ENCODE measurements around the gene ENAM.
A peak's percentile ranks its signal among the peaks of the same experiment; 100 is the strongest.
"Not testable (repeated sequence)": the region's sequence is repeated elsewhere in the genome, so short reads cannot be mapped to it uniquely, and the experiment has no call there.

ENAM gene

DNA sequence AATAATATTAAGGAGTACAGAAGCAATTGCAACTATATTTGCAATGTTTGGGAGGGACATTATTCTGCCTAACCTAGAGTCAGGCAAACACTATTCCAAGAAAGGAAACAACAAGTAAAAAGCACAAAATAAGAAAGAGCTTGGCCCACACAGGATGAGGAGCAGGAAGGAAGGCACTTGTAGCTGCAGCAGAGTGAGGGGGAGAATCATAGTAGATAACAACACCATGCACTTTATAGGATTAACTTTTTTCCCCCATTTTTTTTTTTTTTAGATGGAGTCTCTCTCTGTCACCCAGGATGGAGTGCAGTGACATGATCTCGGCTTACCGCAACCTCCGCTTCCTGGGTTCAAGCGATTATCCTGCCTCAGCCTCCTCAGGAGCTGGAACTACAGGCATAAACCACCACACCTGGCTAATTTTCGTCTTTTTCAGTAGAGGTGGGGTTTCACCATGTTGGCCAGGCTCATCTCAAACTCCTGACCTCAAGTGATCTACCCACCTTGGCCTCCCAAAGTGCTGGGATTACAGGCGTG is 48.1 kb downstream of the ENAM start:
- no peaks in the 10 kb centered on the region for H3K9me3 ChIP-seq (ENCODE audit: control insufficient read depth, insufficient read depth, low read length)
- WGBS (ENCODE audit: insufficient coverage, insufficient read length): no CpG with 5 or more reads among the region's 6 CpGs
- H3K36me3 ChIP-seq (ENCODE audit: control insufficient read depth, insufficient read depth, low read length): no peaks in the 10 kb centered on the region
- no peaks in the 10 kb centered on the region for H3K27me3 ChIP-seq (ENCODE audit: control insufficient read depth, insufficient read depth, low read length)
- no peak overlapping the region for H3K27ac ChIP-seq (ENCODE audit: low read length)
- H3K4me1 ChIP-seq (ENCODE audit: control insufficient read depth, insufficient read depth, low read length): no peaks in the 10 kb centered on the region
- H3K4me3 ChIP-seq (ENCODE audit: low read length): no peak overlapping the region
- no peak for DNase-seq (ENCODE audit: low read depth, low spot score)

DNA sequence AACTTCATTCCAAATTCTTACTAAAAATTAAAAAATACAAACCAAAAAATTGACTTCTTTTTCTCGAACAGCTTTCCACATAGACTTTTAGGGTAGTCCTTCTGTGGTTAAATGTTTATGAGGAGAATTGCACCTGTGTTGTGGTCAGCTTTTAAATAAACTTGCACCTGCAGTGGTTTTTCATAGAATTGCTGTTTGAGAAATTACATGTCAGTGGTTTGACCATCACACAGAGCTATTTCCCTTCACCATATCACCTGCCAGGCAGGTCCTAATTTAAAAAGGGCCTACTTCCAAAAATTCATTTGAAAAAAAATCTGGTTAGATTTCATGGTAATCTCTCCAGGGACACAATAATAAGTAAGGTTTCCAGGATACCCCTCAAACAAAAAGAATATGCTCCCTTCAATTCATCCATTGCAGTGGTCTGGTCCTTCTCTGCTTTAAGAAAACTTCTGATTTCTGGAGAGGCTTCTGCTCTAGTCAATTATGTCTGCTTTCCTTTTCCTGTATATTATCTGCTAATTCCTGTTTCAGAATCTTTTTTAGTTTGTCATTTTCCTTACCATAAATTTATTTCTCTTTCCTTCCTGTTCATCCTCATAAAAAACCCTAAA is 49.9 kb downstream of the ENAM start:
- H3K4me1 ChIP-seq (ENCODE audit: control insufficient read depth, insufficient read depth, low read length): no peaks in the 10 kb centered on the region
- WGBS (ENCODE audit: insufficient coverage, insufficient read length): 100% methylated on average over 1 of the region's 1 CpG
- H3K27me3 ChIP-seq (ENCODE audit: control insufficient read depth, insufficient read depth, low read length): no peaks in the 10 kb centered on the region
- H3K4me3 ChIP-seq (ENCODE audit: low read length): no peak overlapping the region
- H3K9me3 ChIP-seq (ENCODE audit: control insufficient read depth, insufficient read depth, low read length): no peaks in the 10 kb centered on the region
- no peaks in the 10 kb centered on the region for H3K36me3 ChIP-seq (ENCODE audit: control insufficient read depth, insufficient read depth, low read length)
- DNase-seq (ENCODE audit: low read depth, low spot score): no peak
- no peak overlapping the region for H3K27ac ChIP-seq (ENCODE audit: low read length)

DNA sequence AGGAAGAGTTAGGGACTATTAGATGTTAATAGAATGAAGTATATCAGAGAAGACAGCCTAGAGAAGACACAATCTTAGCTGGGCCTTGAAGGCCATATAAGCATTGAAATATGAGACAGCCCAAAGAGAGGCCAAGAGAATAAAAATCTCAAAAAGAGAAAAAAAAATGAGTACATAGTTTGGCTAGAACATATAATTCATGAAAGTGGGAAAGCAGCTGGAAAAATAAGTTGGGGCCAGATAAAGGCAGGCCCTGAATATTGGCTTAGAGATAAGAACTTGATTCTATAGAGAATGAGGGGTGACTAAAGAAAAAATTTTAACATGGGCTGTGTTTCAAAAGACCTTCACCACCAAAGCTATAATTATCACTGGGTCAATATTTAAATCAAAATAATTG is 52.4 kb downstream of the ENAM start:
- Histone ChIP-seq H3K27ac (ENCODE audit: low read length) (no peak overlapping the region), H3K36me3 (ENCODE audit: control insufficient read depth, insufficient read depth, low read length) (no peaks in the 10 kb centered on the region), H3K4me1 (ENCODE audit: control insufficient read depth, insufficient read depth, low read length) (no peaks in the 10 kb centered on the region)

DNA sequence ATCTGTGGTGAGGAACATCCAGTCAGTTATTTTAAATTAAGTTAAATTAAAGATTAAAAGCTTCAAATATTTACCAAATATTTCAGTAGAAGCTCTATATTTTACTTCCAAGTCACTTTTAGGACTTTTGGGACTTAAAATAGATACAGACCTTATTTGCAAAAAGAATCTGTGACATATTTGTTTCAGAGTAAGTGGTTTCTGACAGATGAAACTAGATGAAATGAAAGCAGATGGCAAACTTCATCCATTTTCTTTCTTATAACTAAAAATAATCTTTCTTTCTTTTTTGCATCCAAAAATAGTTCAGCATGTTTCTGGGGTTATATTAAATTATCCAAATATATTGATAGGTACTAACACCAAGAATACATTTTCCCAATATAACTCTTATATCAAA is 53.2 kb downstream of the ENAM start:
- Histone ChIP-seq H3K4me1 (ENCODE audit: control insufficient read depth, insufficient read depth, low read length) (no peaks in the 10 kb centered on the region), H3K36me3 (ENCODE audit: control insufficient read depth, insufficient read depth, low read length) (no peaks in the 10 kb centered on the region), H3K9me3 (ENCODE audit: control insufficient read depth, insufficient read depth, low read length) (no peaks in the 10 kb centered on the region), H3K27ac (ENCODE audit: low read length) (no peak overlapping the region), H3K4me3 (ENCODE audit: low read length) (no peak overlapping the region), H3K27me3 (ENCODE audit: control insufficient read depth, insufficient read depth, low read length) (no peaks in the 10 kb centered on the region)
- no peak for DNase-seq (ENCODE audit: low read depth, low spot score)

More for the DNA sequence above, 52.4 kb downstream of the ENAM start:
- H3K4me3 ChIP-seq (ENCODE audit: low read length): no peak overlapping the region
- H3K27me3 ChIP-seq (ENCODE audit: control insufficient read depth, insufficient read depth, low read length): no peaks in the 10 kb centered on the region
- no peaks in the 10 kb centered on the region for H3K9me3 ChIP-seq (ENCODE audit: control insufficient read depth, insufficient read depth, low read length)
- DNase-seq (ENCODE audit: low read depth, low spot score): no peak

DNA sequence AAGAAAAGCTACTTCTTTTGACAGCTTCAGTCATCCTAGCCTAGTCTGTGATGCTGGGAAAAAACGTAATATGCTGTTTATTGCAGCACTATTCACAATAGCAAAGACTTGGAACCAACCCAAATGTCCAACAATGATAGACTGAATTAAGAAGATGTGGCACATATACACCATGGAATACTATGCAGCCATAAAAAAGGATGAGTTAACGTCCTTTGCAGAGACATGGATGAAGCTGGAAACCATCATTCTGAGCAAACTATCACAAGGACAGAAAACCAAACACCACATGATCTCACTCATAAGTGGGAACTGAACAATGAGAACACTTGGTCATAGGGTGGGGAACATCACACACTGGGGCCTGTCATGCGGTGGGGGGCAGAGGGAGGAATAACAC is 53.6 kb downstream of the ENAM start:
- not testable (repeated sequence) for H3K27me3 ChIP-seq (ENCODE audit: control insufficient read depth, insufficient read depth, low read length); H3K4me3 ChIP-seq (ENCODE audit: low read length); H3K36me3 ChIP-seq (ENCODE audit: control insufficient read depth, insufficient read depth, low read length); H3K27ac ChIP-seq (ENCODE audit: low read length); H3K9me3 ChIP-seq (ENCODE audit: control insufficient read depth, insufficient read depth, low read length); DNase-seq (ENCODE audit: low read depth, low spot score); H3K4me1 ChIP-seq (ENCODE audit: control insufficient read depth, insufficient read depth, low read length)
- WGBS (ENCODE audit: insufficient coverage, insufficient read length): no CpG with 5 or more reads among the region's 3 CpGs

DNA sequence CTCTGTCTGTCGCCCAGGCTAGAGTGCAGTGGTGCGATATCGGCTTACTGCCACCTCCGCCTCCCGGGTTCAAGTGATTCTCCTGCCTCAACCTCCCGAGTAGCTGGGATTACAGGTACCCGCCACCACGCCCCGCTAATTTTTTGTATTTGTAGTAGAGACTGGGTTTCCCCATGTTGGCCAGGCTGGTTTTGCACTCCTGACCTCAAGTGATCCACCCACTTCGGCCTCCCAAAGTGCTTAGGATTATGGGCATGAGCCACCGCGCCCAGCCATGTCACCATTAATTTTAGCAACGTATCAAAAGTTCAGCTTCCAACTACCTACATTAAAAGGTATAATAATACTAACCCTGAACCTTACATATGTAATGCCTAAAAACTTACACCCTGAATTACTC is 58.8 kb downstream of the ENAM start:
- Histone ChIP-seq H3K27me3 (ENCODE audit: control insufficient read depth, insufficient read depth, low read length) (no peaks in the 10 kb centered on the region), H3K4me1 (ENCODE audit: control insufficient read depth, insufficient read depth, low read length) (no peaks in the 10 kb centered on the region), H3K27ac (ENCODE audit: low read length) (no peak overlapping the region), H3K4me3 (ENCODE audit: low read length) (peak overlapping the region; percentile 73; the same call in 1 of the 2 replicates), H3K9me3 (ENCODE audit: control insufficient read depth, insufficient read depth, low read length) (no peaks in the 10 kb centered on the region), H3K36me3 (ENCODE audit: control insufficient read depth, insufficient read depth, low read length) (no peaks in the 10 kb centered on the region)
- DNase-seq (ENCODE audit: low read depth, low spot score): no peak
- no CpG with 5 or more reads among the region's 13 CpGs for WGBS (ENCODE audit: insufficient coverage, insufficient read length)

DNA sequence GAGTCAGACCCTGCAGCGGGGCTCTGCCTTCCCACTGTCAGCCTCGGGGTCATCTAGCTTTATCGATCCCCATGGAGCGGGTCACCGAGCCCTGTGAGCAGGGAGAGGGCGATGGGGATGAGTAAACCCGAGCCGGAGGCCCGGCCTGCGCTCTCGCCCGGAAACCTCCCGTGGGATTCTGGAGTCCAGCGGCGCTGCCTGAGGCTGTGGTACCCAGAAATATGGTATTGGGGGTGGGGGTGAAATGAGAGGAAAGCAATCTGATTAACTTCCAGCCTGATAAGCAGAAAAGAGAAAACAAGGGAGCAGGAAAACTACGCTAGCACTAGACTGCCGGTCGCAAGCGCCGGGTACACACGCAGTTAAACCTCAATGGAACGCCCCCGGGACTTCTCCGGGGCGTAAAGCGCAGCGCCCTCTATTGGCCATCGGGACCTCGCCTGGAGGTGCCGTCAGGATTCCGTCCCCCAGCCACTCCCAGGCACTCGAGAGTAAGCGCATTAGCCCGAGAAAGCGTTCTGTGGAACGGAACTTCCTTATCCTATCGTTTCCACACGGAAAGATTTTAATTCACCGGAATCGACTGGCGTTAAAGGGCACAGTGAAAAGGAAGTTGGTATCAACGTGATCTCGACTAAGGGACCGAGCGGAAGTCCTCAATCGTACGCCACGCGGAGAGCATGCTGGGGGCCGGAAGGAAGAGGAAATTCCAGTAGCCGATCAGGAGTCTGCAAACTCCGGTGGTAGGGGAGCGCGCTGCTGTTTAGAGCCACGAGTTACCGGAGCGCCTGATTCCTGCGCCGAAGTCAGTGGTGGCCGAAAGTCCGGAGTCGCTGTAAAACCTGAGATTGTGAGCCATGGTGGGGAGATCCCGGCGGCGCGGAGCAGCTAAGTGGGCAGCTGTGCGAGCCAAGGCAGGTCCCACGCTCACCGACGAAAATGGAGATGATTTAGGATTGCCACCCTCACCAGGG is 59.6 kb downstream of the ENAM start, which contains the start of gene UTP3:
Gene UTP3, plus strand, starts transcription at position 712 of the 974 bp plus-strand sequence. Its CDS starts 146 bp downstream, at position 858.
- no peak within 1 kb of the TSS for H3K27ac ChIP-seq (ENCODE audit: low read length)
- H3K9me3 ChIP-seq (ENCODE audit: control insufficient read depth, insufficient read depth, low read length): no peaks in the 10 kb centered on the region
- DNase-seq (ENCODE audit: low read depth, low spot score): peak; percentile 95
- no peaks in the 10 kb centered on the region for H3K4me1 ChIP-seq (ENCODE audit: control insufficient read depth, insufficient read depth, low read length)
- WGBS (ENCODE audit: insufficient coverage, insufficient read length): no CpG with 5 or more reads among the region's 70 CpGs
- peak within 1 kb of the TSS; percentile 73 for H3K4me3 ChIP-seq (ENCODE audit: low read length)
- H3K27me3 ChIP-seq (ENCODE audit: control insufficient read depth, insufficient read depth, low read length): no peaks in the 10 kb centered on the region
- H3K36me3 ChIP-seq (ENCODE audit: control insufficient read depth, insufficient read depth, low read length): no peaks in the 10 kb centered on the region

DNA sequence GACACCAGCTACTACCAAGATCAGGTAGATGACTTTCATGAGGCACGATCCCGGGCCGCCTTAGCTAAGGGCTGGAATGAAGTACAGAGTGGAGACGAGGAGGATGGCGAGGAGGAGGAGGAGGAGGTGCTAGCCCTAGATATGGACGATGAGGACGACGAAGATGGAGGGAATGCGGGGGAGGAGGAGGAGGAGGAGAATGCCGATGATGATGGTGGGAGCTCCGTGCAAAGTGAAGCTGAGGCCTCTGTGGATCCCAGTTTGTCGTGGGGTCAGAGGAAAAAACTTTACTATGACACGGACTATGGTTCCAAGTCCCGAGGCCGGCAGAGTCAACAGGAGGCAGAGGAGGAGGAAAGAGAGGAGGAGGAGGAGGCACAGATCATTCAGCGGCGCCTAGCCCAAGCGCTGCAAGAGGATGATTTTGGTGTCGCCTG is 60.3 kb downstream of the ENAM start:
- no peaks in the 10 kb centered on the region for H3K4me1 ChIP-seq (ENCODE audit: control insufficient read depth, insufficient read depth, low read length)
- DNase-seq (ENCODE audit: low read depth, low spot score): no peak

DNA sequence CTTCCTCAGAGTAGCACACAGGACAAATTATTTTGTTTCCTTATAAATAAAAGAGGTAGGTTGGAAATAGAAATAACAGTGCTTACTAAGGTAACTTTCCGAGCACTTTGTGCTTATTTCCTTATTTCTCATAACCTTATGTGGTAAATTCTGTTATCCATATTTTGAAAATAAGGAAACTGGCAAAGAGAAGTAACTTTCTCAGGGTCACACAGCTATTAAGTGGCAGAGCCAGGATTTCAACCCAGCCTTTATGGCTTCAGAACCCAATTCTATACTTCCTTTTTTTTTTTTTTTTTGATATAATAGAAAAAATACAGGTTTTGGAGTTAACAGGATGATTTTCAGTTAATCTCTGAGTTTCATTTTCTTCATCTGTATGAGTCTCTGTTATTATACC is 63.1 kb downstream of the ENAM start:
- no peak for DNase-seq (ENCODE audit: low read depth, low spot score)
- Histone ChIP-seq H3K9me3 (ENCODE audit: control insufficient read depth, insufficient read depth, low read length) (no peaks in the 10 kb centered on the region), H3K27ac (ENCODE audit: low read length) (no peak overlapping the region), H3K4me3 (ENCODE audit: low read length) (no peak overlapping the region), H3K36me3 (ENCODE audit: control insufficient read depth, insufficient read depth, low read length) (no peaks in the 10 kb centered on the region), H3K4me1 (ENCODE audit: control insufficient read depth, insufficient read depth, low read length) (no peaks in the 10 kb centered on the region), H3K27me3 (ENCODE audit: control insufficient read depth, insufficient read depth, low read length) (no peaks in the 10 kb centered on the region)
- no CpG with 5 or more reads among the region's 1 CpG for WGBS (ENCODE audit: insufficient coverage, insufficient read length)

More for the DNA sequence above, 60.3 kb downstream of the ENAM start:
- H3K27ac ChIP-seq (ENCODE audit: low read length): no peak overlapping the region
- no peaks in the 10 kb centered on the region for H3K27me3 ChIP-seq (ENCODE audit: control insufficient read depth, insufficient read depth, low read length)
- WGBS (ENCODE audit: insufficient coverage, insufficient read length): no CpG with 5 or more reads among the region's 19 CpGs
- no peaks in the 10 kb centered on the region for H3K9me3 ChIP-seq (ENCODE audit: control insufficient read depth, insufficient read depth, low read length)
- H3K4me3 ChIP-seq (ENCODE audit: low read length): peak overlapping the region; percentile 73
- no peaks in the 10 kb centered on the region for H3K36me3 ChIP-seq (ENCODE audit: control insufficient read depth, insufficient read depth, low read length)

DNA sequence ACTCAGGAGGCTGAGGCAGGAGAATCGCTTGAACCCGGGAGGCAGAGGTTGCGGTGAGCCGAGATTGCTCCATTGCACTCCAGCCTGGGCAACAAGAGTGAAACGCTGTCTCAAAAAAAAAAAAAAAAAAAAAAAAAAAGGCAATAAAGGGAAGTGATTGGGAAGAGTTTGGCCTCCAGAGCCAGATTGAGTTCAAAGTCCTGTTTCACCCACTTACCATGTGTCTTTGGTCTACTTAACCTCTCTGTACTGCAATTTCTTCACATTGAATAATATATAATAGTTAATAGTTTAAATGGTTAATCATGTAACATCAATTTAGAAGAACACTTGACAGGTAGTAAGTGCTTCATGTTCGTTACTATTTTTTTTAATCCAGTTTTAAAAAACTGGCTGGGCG is 66.1 kb downstream of the ENAM start:
- H3K27ac ChIP-seq (ENCODE audit: low read length); H3K27me3 ChIP-seq (ENCODE audit: control insufficient read depth, insufficient read depth, low read length); H3K36me3 ChIP-seq (ENCODE audit: control insufficient read depth, insufficient read depth, low read length); H3K4me3 ChIP-seq (ENCODE audit: low read length); DNase-seq (ENCODE audit: low read depth, low spot score); H3K9me3 ChIP-seq (ENCODE audit: control insufficient read depth, insufficient read depth, low read length); H3K4me1 ChIP-seq (ENCODE audit: control insufficient read depth, insufficient read depth, low read length): not testable (repeated sequence)
- WGBS (ENCODE audit: insufficient coverage, insufficient read length): no CpG with 5 or more reads among the region's 7 CpGs

All from iPS DF 6.9 (cell line).